ENCODE measurements around the gene HNRNPM. TPM values are rescaled to one million over a fixed set of nuclear protein-coding genes. Genes with fewer than 3 reads are reported as not detected.

HNRNPM gene
- total RNA-seq, 1 donor from 2014 or later: 104 TPM

DNA sequence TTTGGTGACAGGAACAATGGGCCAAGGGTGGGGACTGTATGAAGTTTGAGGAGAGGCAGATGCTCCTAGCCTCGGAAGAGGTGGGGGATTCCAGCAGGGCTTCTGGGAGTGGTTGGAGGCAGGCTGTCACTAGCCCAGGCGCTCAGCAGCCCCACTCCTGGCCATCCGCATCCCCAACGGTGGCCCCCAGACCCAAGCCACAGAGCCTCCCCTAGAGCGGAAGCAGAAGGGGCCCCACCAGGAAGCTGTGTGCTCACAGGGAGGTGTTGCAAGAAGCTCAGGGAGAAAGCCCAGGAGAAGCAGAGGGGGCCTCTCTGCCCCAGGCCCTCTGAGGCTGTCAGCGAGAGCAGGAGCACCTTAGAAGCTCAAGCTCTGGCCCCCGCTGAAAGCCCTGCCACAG lies 49.4 kb downstream of the HNRNPM start:
- intact Hi-C loops (cut with micrococcal nuclease): no loop called here
- Histone ChIP-seq H3K4me1 (no peaks in the 10 kb centered on the region), H3K4me3 (no peak overlapping the region), H3K36me3 (peaks cover 6% of the 10 kb centered on the region), H3K27ac (replicated peaks) (no peak overlapping the region), H3K27me3 (ENCODE audit: low read depth) (no peaks in the 10 kb centered on the region), H3K9me3 (replicated peaks) (no peaks in the 10 kb centered on the region)
- TF ChIP-seq, protein P1, sequence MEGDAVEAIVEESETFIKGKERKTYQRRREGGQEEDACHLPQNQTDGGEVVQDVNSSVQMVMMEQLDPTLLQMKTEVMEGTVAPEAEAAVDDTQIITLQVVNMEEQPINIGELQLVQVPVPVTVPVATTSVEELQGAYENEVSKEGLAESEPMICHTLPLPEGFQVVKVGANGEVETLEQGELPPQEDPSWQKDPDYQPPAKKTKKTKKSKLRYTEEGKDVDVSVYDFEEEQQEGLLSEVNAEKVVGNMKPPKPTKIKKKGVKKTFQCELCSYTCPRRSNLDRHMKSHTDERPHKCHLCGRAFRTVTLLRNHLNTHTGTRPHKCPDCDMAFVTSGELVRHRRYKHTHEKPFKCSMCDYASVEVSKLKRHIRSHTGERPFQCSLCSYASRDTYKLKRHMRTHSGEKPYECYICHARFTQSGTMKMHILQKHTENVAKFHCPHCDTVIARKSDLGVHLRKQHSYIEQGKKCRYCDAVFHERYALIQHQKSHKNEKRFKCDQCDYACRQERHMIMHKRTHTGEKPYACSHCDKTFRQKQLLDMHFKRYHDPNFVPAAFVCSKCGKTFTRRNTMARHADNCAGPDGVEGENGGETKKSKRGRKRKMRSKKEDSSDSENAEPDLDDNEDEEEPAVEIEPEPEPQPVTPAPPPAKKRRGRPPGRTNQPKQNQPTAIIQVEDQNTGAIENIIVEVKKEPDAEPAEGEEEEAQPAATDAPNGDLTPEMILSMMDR (IDR thresholded peaks at IDR 0.05; ENCODE audit: borderline replicate concordance): no peak
- DNase-seq: no peak

DNA sequence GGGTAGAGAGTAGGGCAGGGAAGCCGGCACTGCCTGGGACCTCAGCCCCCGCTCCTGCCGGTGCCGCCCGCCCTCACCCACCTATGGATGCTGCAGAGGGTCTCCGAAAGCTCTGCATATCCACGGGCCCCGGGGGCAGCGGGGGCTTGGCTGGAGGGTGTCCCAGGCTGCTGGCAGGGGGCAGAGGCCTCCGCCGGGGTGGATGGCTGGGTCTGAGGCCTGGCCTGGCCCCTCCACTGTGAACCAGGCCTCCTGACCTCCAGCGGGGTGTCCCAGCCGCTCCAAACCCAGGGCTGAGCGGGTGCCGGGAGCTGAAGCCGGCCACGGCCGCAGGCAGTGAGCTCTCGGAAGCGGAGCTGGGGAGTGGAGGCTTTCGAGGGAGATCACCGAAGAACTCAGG lies 53.5 kb downstream of the HNRNPM start:
- Histone ChIP-seq H3K9me3 (replicated peaks) (no peaks in the 10 kb centered on the region), H3K4me3 (no peak overlapping the region), H3K27me3 (ENCODE audit: low read depth) (no peaks in the 10 kb centered on the region), H3K4me1 (no peaks in the 10 kb centered on the region), H3K36me3 (no peaks in the 10 kb centered on the region), H3K27ac (replicated peaks) (no peak overlapping the region)
- DNase-seq: no peak
- TF ChIP-seq, protein P1 (IDR thresholded peaks at IDR 0.05; ENCODE audit: borderline replicate concordance): no peak
- intact Hi-C loops (cut with micrococcal nuclease): no loop called here

DNA sequence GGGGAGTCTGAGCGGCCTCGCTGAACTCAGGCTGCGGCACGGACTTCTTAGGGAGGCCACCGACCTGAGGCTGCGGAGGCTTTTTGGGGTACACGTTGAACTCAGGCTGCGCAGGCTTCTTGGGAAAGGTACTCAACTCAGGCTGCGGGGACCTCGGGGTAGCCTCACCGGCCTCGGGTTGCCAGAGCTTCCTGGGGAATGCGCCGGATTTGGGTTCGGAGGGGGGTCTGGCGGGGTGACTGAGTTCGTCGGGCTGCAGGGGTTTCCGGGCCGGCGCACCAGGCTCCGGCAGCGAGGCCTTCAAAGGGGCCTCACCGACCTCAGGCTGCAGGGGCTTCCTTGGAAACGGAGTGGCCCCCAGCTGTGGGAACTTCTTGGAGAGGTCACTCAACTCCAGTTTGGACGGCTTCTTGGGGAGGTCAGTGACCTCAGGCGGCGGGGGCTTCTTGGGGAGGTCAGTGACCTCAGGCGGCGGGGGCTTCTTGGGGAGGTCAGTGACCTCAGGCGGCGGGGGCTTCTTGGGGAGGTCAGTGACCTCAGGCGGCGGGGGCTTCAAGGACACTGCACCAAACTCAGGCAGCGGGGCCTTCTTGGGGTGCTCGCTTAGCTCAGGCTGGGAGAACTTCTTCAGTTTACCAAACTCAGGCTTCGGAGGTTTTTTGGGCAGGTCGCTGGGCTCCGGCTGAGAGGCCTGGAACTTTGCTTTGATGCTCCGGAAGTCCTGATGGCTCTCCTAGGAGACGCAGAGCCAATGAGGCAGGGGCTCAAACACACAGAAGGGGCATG lies 54.5 kb downstream of the HNRNPM start:
- intact Hi-C loops (cut with micrococcal nuclease): no loop called here
- TF ChIP-seq, protein P1 (IDR thresholded peaks at IDR 0.05; ENCODE audit: borderline replicate concordance): no peak
- Histone ChIP-seq H3K4me3 (no peak overlapping the region), H3K36me3 (no peaks in the 10 kb centered on the region), H3K4me1 (no peaks in the 10 kb centered on the region), H3K27ac (replicated peaks) (no peak overlapping the region), H3K27me3 (ENCODE audit: low read depth) (no peaks in the 10 kb centered on the region), H3K9me3 (replicated peaks) (no peaks in the 10 kb centered on the region)
- DNase-seq: no peak

DNA sequence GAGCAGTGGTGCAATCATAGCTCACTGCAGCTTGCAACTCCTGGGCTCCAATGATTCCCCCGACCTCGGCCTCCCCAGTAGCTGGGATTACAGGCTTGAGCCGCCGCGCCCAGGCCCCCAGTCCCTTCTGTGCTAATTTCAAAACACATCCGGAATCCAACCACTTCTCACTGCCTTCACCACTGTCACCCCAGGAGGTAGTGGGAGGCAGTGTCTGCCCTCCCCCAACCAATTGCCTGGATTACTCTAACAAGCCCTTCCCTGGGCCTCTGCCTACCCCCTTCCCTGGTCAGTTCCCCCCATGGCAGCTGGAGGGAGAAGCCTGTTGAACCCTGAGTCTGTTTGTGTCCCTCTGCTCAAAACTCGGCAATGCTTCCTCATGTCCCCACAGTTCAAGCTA lies 55.4 kb downstream of the HNRNPM start:
- H3K9me3 ChIP-seq (replicated peaks): no peaks in the 10 kb centered on the region
- no peaks in the 10 kb centered on the region for H3K27me3 ChIP-seq (ENCODE audit: low read depth)
- peaks cover under 1% of the 10 kb centered on the region for H3K4me1 ChIP-seq
- TF ChIP-seq, protein P1 (IDR thresholded peaks at IDR 0.05; ENCODE audit: borderline replicate concordance): no peak
- no peak for DNase-seq
- no peak overlapping the region for H3K4me3 ChIP-seq
- H3K27ac ChIP-seq (replicated peaks): no peak overlapping the region
- no peaks in the 10 kb centered on the region for H3K36me3 ChIP-seq
- intact Hi-C loops (cut with micrococcal nuclease): no loop called here

DNA sequence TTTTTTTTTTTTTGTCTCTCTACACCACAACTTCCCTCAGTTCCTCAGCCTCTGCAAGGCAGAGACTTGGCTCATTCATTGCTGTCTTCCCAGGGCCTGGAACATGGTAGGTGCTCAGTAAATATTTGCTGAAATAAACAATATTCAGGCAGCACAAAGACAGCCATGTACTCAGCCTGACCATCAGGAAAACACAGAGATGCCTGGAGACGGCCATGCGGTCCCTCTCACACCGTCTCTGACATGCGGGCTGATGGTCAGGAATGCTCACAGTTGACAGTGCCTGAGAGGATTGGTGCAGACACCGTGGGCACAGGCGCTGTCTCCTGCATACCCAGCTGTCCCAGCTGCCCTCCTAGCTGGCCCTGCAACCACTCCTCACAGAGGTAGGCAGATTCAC lies 56.7 kb downstream of the HNRNPM start:
- Histone ChIP-seq H3K27me3 (ENCODE audit: low read depth) (no peaks in the 10 kb centered on the region), H3K4me3 (no peak overlapping the region), H3K36me3 (no peaks in the 10 kb centered on the region), H3K27ac (replicated peaks) (no peak overlapping the region), H3K4me1 (peaks cover 14% of the 10 kb centered on the region), H3K9me3 (replicated peaks) (no peaks in the 10 kb centered on the region)
- DNase-seq: no peak
- intact Hi-C loops (cut with micrococcal nuclease): no loop called here
- TF ChIP-seq, protein P1 (IDR thresholded peaks at IDR 0.05; ENCODE audit: borderline replicate concordance): no peak

All from left ventricle myocardium inferior (tissue), 1 donor.